HepG2 (cell line): ENCODE measurements around the gene ABHD6. TPM values are rescaled to one million over a fixed set of nuclear protein-coding genes. Genes with fewer than 3 reads are reported as not detected.

Source experiments
- HNRNPK ChIP-seq: fragments of 200-400 bp; formaldehyde crosslinking; IDR thresholded peaks from 2 replicates; pipeline ENCODE4 v1.6.1; 2018; ENCODE audit warnings: low read length, low read depth, moderate library complexity, mild to moderate bottlenecking; ENCODE audit not compliant: poor library complexity, severe bottlenecking
- KDM1A ChIP-seq: IDR thresholded peaks from 2 replicates; pipeline ENCODE4 v1.6.1; 2016; ENCODE audit warnings: missing compliant biosample characterization
- NCOA5 ChIP-seq: sonication (generic); formaldehyde crosslinking; IDR thresholded peaks from 2 replicates; pipeline ENCODE4 v1.4.0; 2020; ENCODE audit warnings: missing genetic modification reagents
- RFX5 ChIP-seq: IDR thresholded peaks from 2 replicates; pipeline ENCODE4 v1.6.1; 2011; ENCODE audit warnings: low read depth, low read length, improper control_type of control experiment
- SRF ChIP-seq: IDR thresholded peaks from 2 replicates; pipeline ENCODE4 v1.6.1; 2011; ENCODE audit warnings: mild to moderate bottlenecking, low read depth, low read length, moderate library complexity
- U2AF2 ChIP-seq: fragments of 200-400 bp; formaldehyde crosslinking; IDR thresholded peaks from 2 replicates; pipeline ENCODE4 v1.6.1; 2017; ENCODE audit warnings: low read depth, mild to moderate bottlenecking, low read length
- UBTF ChIP-seq: sonication (generic); formaldehyde crosslinking; IDR thresholded peaks from 2 replicates; pipeline ENCODE4 v1.4.0; 2020; ENCODE audit warnings: mild to moderate bottlenecking, missing genetic modification reagents
- USF2 ChIP-seq, 2 experiments: sonication (generic) in 1 of 2; formaldehyde crosslinking in 1 of 2; IDR thresholded peaks; 2 replicates each; pipeline versions ENCODE4 v1.5.1 to v1.6.1; 2011 to 2020; ENCODE audit warnings: borderline replicate concordance in 1 of 2, low read depth in 1 of 2, low read length in 1 of 2, mild to moderate bottlenecking in 1 of 2, missing genetic modification reagents in 1 of 2, moderate library complexity in 1 of 2
- ZNF264 ChIP-seq: sonication (generic); formaldehyde crosslinking; IDR thresholded peaks from 2 replicates; pipeline ENCODE4 v1.4.0; 2020; ENCODE audit warnings: missing genetic modification reagents
- ZNF737 ChIP-seq: sonication (generic); formaldehyde crosslinking; IDR thresholded peaks from 2 replicates; pipeline ENCODE4 v1.5.0; 2020; ENCODE audit warnings: missing genetic modification reagents, mild to moderate bottlenecking, borderline replicate concordance
- ZNF773 ChIP-seq: sonication (generic); formaldehyde crosslinking; IDR thresholded peaks from 2 replicates; pipeline ENCODE4 v1.4.0; 2020; ENCODE audit warnings: missing genetic modification reagents, borderline replicate concordance
- ZSCAN12 ChIP-seq: sonication (generic); formaldehyde crosslinking; IDR thresholded peaks from 2 replicates; pipeline ENCODE4 v1.9.0; 2021; ENCODE audit warnings: mild to moderate bottlenecking, missing genetic modification reagents
- ZSCAN31 ChIP-seq: sonication (generic); formaldehyde crosslinking; IDR thresholded peaks from 2 replicates; pipeline ENCODE4 v1.5.0; 2020; ENCODE audit warnings: low read depth, mild to moderate bottlenecking, missing genetic modification reagents
- ZXDC ChIP-seq: sonication (generic); formaldehyde crosslinking; IDR thresholded peaks from 2 replicates; pipeline ENCODE4 v1.5.0; 2020; ENCODE audit warnings: mild to moderate bottlenecking, missing genetic modification reagents
- polyA plus RNA-seq, 8 experiments: library from polyadenylated mRNA; depleted of rRNA in 3 of 8; stranded (reverse) in 7 of 8; unstranded in 1 of 8; fragments of >200 nt; fragmentation: Illumina TruSeq in 4 of 8; extraction: Trizol in 4 of 8; gene quantifications; 2 replicates each; pipeline versions ENCODE4 v1.2.1 to v1.2.3, GENCODE V29; 2011 to 2016; ENCODE audit warnings: low read depth in 4 of 8, missing spikeins in 1 of 8, mixed read lengths in 1 of 8; ENCODE audit not compliant: insufficient read depth in 1 of 8
- total RNA-seq, 5 experiments: library from RNA; depleted of rRNA; stranded (reverse); fragments of >200 nt; fragmentation: Illumina TruSeq; extraction: Trizol; gene quantifications; 2 replicates each; pipeline ENCODE4 v1.2.3, GENCODE V29; 2016; ENCODE audit warnings: low read depth in 1 of 5
- TF ChIP-seq, protein P1 (sequence below): sonication (generic); formaldehyde crosslinking; IDR thresholded peaks from 2 replicates; pipeline ENCODE4 v1.4.0; 2020; ENCODE audit warnings: missing genetic modification reagents
- TF ChIP-seq, protein P2 (sequence below): sonication (generic); formaldehyde crosslinking; IDR thresholded peaks from 2 replicates; pipeline ENCODE4 v1.4.0; 2020; ENCODE audit warnings: mild to moderate bottlenecking, missing genetic modification reagents
- TF ChIP-seq, protein P3 (sequence below): sonication (generic); formaldehyde crosslinking; IDR thresholded peaks from 2 replicates; pipeline ENCODE4 v1.5.0; 2020; ENCODE audit warnings: missing genetic modification reagents

Gene ABHD6
- total and polyA plus RNA-seq, 2 of the 13 experiments (the other 11 are each of a cell fraction or from before 2014, with no cell fraction given): 9.0 to 17.2 TPM

- TF ChIP-seq ZXDC (CRISPR knock-in tag) (peak; percentile 50; the same call in 1 of the 2 replicates), SRF (no peak), ZNF737 (CRISPR knock-in tag) (no peak), USF2 (IDR thresholded peaks at IDR 0.05; ENCODE audit: low read depth, low read length) (no peak), USF2 (CRISPR knock-in tag; IDR thresholded peaks at IDR 0.05; ENCODE audit: borderline replicate concordance) (no peak), ZSCAN31 (peak; percentile 43; the same call in 1 of the 2 replicates), RFX5 (no peak), ZSCAN12 (CRISPR knock-in tag) (no peak), U2AF2 (no peak), ZNF773 (CRISPR knock-in tag) (peak; percentile 80; the same call in 1 of the 2 replicates), UBTF (CRISPR knock-in tag) (peak; percentile 87), ZNF264 (CRISPR knock-in tag) (no peak), HNRNPK (no peak), NCOA5 (CRISPR knock-in tag) (no peak), KDM1A (CRISPR knock-in tag) (peak; percentile 91)
- TF ChIP-seq, protein P1, sequence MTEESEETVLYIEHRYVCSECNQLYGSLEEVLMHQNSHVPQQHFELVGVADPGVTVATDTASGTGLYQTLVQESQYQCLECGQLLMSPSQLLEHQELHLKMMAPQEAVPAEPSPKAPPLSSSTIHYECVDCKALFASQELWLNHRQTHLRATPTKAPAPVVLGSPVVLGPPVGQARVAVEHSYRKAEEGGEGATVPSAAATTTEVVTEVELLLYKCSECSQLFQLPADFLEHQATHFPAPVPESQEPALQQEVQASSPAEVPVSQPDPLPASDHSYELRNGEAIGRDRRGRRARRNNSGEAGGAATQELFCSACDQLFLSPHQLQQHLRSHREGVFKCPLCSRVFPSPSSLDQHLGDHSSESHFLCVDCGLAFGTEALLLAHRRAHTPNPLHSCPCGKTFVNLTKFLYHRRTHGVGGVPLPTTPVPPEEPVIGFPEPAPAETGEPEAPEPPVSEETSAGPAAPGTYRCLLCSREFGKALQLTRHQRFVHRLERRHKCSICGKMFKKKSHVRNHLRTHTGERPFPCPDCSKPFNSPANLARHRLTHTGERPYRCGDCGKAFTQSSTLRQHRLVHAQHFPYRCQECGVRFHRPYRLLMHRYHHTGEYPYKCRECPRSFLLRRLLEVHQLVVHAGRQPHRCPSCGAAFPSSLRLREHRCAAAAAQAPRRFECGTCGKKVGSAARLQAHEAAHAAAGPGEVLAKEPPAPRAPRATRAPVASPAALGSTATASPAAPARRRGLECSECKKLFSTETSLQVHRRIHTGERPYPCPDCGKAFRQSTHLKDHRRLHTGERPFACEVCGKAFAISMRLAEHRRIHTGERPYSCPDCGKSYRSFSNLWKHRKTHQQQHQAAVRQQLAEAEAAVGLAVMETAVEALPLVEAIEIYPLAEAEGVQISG (CRISPR knock-in tag): peak; percentile 88
- TF ChIP-seq, protein P2, sequence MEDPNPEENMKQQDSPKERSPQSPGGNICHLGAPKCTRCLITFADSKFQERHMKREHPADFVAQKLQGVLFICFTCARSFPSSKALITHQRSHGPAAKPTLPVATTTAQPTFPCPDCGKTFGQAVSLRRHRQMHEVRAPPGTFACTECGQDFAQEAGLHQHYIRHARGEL (CRISPR knock-in tag): no peak
- TF ChIP-seq, protein P3, sequence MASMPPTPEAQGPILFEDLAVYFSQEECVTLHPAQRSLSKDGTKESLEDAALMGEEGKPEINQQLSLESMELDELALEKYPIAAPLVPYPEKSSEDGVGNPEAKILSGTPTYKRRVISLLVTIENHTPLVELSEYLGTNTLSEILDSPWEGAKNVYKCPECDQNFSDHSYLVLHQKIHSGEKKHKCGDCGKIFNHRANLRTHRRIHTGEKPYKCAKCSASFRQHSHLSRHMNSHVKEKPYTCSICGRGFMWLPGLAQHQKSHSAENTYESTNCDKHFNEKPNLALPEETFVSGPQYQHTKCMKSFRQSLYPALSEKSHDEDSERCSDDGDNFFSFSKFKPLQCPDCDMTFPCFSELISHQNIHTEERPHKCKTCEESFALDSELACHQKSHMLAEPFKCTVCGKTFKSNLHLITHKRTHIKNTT: no peak
These were observed 95.1 kb downstream of the ABHD6 start, which contains the start of gene PXK (continued) for GRCh38 chr3:58332575-58333188.
